Measurements from ENCODE around the gene VPS16. TPM values are rescaled to one million over a fixed set of nuclear protein-coding genes. Genes with fewer than 3 reads are reported as not detected.

The VPS16 gene
- total RNA-seq, 1 experiment from 2014 or later: 38.1 TPM

GRCh38 chr20:2878515-2878914 is 38.0 kb downstream of the VPS16 start:
- ChIA-PET RAD21 (ENCODE audit: low non-redundant PET in 1 of 2, low total read pairs in 2 of 2, uncharacterized antibody in 2 of 2, unreplicated experiment in 2 of 2) (no interaction called here), POLR2A (no interaction called here), CTCF (no interaction called here)
- Histone ChIP-seq H3K4me2 (ENCODE audit: low read length) (no peak overlapping the region), H3K9me3 (ENCODE audit: control insufficient read depth in 1 of 2, insufficient read depth in 1 of 2, low read depth in 1 of 2, low read length in 2 of 2) (no peaks in the 10 kb centered on the region), H3K79me2 (ENCODE audit: insufficient read depth, low read length) (peaks cover 92% of the 10 kb centered on the region), H4K20me1 (ENCODE audit: insufficient read depth) (peaks cover 12% of the 10 kb centered on the region; the same call in 1 of the 2 replicates), H3K27me3 (ENCODE audit: insufficient read depth, low read length) (no peaks in the 10 kb centered on the region), H3K9ac (ENCODE audit: low read length) (no peak overlapping the region), H2AFZ (ENCODE audit: low read depth, low read length, poor library complexity, severe bottlenecking) (no peak overlapping the region), H3K4me3 (replicated peaks in 1 of 2; ENCODE audit: low read depth in 1 of 2, low read length in 2 of 2) (no peak overlapping the region), H3K27ac (ENCODE audit: low read depth, low read length) (no peak overlapping the region), H3K9me2 (ENCODE audit: insufficient read depth) (no peaks in the 10 kb centered on the region), H3K36me3 (ENCODE audit: control insufficient read depth in 1 of 2, insufficient read depth in 2 of 2, low read length in 2 of 2) (no peaks in the 10 kb centered on the region), H3K4me1 (ENCODE audit: control insufficient read depth in 1 of 2, insufficient read depth in 2 of 2, low read length in 2 of 2) (peaks cover 3 to 10% of the 10 kb centered on the region in 2 experiments; a peak in 2 of 4 replicates)
- TF ChIP-seq EGR1 (IDR thresholded peaks at IDR 0.05; ENCODE audit: low read depth) (no peak), SP1 (IDR thresholded peaks at IDR 0.05; ENCODE audit: low read depth) (no peak), FOSL1 (IDR thresholded peaks at IDR 0.05; ENCODE audit: low read depth) (no peak), ZFX (IDR thresholded peaks at IDR 0.05) (no peak), SRF (IDR thresholded peaks at IDR 0.05; ENCODE audit: low read depth) (no peak), POLR2A (IDR thresholded peaks at IDR 0.05; ENCODE audit: borderline replicate concordance, extremely low read depth, insufficient read depth, insufficient read length) (no peak), ZBTB33 (IDR thresholded peaks at IDR 0.05; ENCODE audit: extremely low read depth, insufficient replicate concordance, low read length) (no peak), ZNF274 (IDR thresholded peaks at IDR 0.05; ENCODE audit: low read depth, low read length) (no peak), ELF1 (IDR thresholded peaks at IDR 0.05; ENCODE audit: borderline replicate concordance, low read depth) (no peak), CEBPB (IDR thresholded peaks at IDR 0.05; ENCODE audit: low read depth) (no peak), ATF3 (IDR thresholded peaks at IDR 0.05) (no peak)
- ATAC-seq (no peak), DNase-seq (ENCODE audit: low read depth, low spot score) (no peak)
- no TSS peak for BruUV-seq (replicated peaks)
- intact Hi-C loops (cut with micrococcal nuclease): no loop called here
